ENCODE results near the gene KDM3A. TPM values are rescaled to one million over a fixed set of nuclear protein-coding genes. Genes with fewer than 3 reads are reported as not detected.

KDM3A gene
- total and polyA plus RNA-seq, 2 of the 8 experiments (the other 6 are each of a cell fraction or from before 2014, with no cell fraction given) = 15.8 to 29.2 TPM

DNA sequence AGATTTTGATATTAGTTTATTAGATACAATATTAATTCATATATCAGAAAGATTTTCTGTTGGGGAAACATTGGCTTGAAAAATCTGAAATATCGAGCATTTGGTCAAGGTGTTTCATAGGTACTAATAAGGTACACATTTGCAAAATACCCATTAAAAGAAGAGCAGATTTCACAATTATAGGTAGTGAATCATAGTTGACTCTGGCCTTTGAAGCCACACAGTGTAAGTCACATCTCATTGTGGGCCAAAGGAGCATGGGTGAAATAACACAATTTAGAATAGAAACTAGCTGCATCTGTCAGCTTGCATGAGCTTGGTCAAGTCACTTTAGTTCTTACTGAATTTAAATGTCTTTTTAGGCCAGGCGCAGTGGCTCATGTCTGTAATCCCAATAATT is 4.9 kb downstream of the KDM3A start (continued):
- no peak for TF ChIP-seq TAF7 (optimal IDR thresholded peaks at IDR 0.05; ENCODE audit: borderline replicate concordance, low read depth, low read length)
- TF ChIP-seq, protein P1, sequence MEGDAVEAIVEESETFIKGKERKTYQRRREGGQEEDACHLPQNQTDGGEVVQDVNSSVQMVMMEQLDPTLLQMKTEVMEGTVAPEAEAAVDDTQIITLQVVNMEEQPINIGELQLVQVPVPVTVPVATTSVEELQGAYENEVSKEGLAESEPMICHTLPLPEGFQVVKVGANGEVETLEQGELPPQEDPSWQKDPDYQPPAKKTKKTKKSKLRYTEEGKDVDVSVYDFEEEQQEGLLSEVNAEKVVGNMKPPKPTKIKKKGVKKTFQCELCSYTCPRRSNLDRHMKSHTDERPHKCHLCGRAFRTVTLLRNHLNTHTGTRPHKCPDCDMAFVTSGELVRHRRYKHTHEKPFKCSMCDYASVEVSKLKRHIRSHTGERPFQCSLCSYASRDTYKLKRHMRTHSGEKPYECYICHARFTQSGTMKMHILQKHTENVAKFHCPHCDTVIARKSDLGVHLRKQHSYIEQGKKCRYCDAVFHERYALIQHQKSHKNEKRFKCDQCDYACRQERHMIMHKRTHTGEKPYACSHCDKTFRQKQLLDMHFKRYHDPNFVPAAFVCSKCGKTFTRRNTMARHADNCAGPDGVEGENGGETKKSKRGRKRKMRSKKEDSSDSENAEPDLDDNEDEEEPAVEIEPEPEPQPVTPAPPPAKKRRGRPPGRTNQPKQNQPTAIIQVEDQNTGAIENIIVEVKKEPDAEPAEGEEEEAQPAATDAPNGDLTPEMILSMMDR (IDR thresholded peaks at IDR 0.05; ENCODE audit: control extremely low read depth in 1 of 3, insufficient read depth in 1 of 3, low read depth in 1 of 3, low read length in 3 of 3) = no peak
- no peak for TF ChIP-seq HDAC6 (IDR thresholded peaks at IDR 0.05; ENCODE audit: low read depth, low read length)
- TF ChIP-seq NANOG (IDR thresholded peaks at IDR 0.05; ENCODE audit: insufficient read depth, low read depth, low read length, poor library complexity, severe bottlenecking) = no peak
- TF ChIP-seq TCF12 (IDR thresholded peaks at IDR 0.05; ENCODE audit: low read depth, low read length) = no peak
